ENCODE data around the gene SLC37A3.

The SLC37A3 gene

GRCh38 chr7:140350056-140350455 lies 48.3 kb downstream of the SLC37A3 start:
- Histone ChIP-seq H3K27me3 (replicated peaks; ENCODE audit: control insufficient read depth, insufficient read depth, low read length) (no peaks in the 10 kb centered on the region), H3K36me3 (ENCODE audit: control insufficient read depth, insufficient read depth, low read length) (no peaks in the 10 kb centered on the region), H3K4me3 (replicated peaks; ENCODE audit: low read depth, low read length) (no peak overlapping the region)
- no peak for TF ChIP-seq CTCF (IDR thresholded peaks at IDR 0.05; ENCODE audit: insufficient read depth, low read length, poor library complexity, severe bottlenecking)
- DNase-seq (ENCODE audit: extremely low read depth, insufficient read length): no peak

- H3K27me3 ChIP-seq (replicated peaks; ENCODE audit: control insufficient read depth, insufficient read depth, low read length): no peaks in the 10 kb centered on the region
- H3K4me3 ChIP-seq (replicated peaks; ENCODE audit: low read depth, low read length): no peak overlapping the region
- no peaks in the 10 kb centered on the region for H3K36me3 ChIP-seq (ENCODE audit: control insufficient read depth, insufficient read depth, low read length)
- DNase-seq (ENCODE audit: extremely low read depth, insufficient read length): no peak
- TF ChIP-seq CTCF (IDR thresholded peaks at IDR 0.05; ENCODE audit: insufficient read depth, low read length, poor library complexity, severe bottlenecking): no peak
These were observed 49.1 kb downstream of the SLC37A3 start for GRCh38 chr7:140349144-140349771.

GRCh38 chr7:140348161-140348849 lies 50.0 kb downstream of the SLC37A3 start:
- TF ChIP-seq CTCF (IDR thresholded peaks at IDR 0.05; ENCODE audit: insufficient read depth, low read length, poor library complexity, severe bottlenecking): no peak
- Histone ChIP-seq H3K4me3 (replicated peaks; ENCODE audit: low read depth, low read length) (no peak overlapping the region), H3K36me3 (ENCODE audit: control insufficient read depth, insufficient read depth, low read length) (no peaks in the 10 kb centered on the region), H3K27me3 (replicated peaks; ENCODE audit: control insufficient read depth, insufficient read depth, low read length) (no peaks in the 10 kb centered on the region)
- DNase-seq (ENCODE audit: extremely low read depth, insufficient read length): no peak

- DNase-seq (ENCODE audit: extremely low read depth, insufficient read length): no peak
- Histone ChIP-seq H3K36me3 (ENCODE audit: control insufficient read depth, insufficient read depth, low read length) (no peaks in the 10 kb centered on the region), H3K27me3 (replicated peaks; ENCODE audit: control insufficient read depth, insufficient read depth, low read length) (no peaks in the 10 kb centered on the region), H3K4me3 (replicated peaks; ENCODE audit: low read depth, low read length) (no peak overlapping the region)
- no peak for TF ChIP-seq CTCF (IDR thresholded peaks at IDR 0.05; ENCODE audit: insufficient read depth, low read length, poor library complexity, severe bottlenecking)
These were observed 51.1 kb downstream of the SLC37A3 start for GRCh38 chr7:140347218-140347617.

GRCh38 chr7:140345426-140345825 lies 52.9 kb downstream of the SLC37A3 start:
- H3K36me3 ChIP-seq (ENCODE audit: control insufficient read depth, insufficient read depth, low read length): no peaks in the 10 kb centered on the region
- DNase-seq (ENCODE audit: extremely low read depth, insufficient read length): no peak
- H3K27me3 ChIP-seq (replicated peaks; ENCODE audit: control insufficient read depth, insufficient read depth, low read length): no peaks in the 10 kb centered on the region
- H3K4me3 ChIP-seq (replicated peaks; ENCODE audit: low read depth, low read length): no peak overlapping the region
- no peak for TF ChIP-seq CTCF (IDR thresholded peaks at IDR 0.05; ENCODE audit: insufficient read depth, low read length, poor library complexity, severe bottlenecking)

Data from GM06990 (cell line).